IMR-90 (cell line): ENCODE measurements around the gene OSM. TPM values are rescaled to one million over a fixed set of nuclear protein-coding genes. Genes with fewer than 3 reads are reported as not detected.

Experiments
- ATAC-seq: fragments of 200-7000 bp; cut with Tn5 transposase; 2 replicates; pipeline ENCODE4 v1.9.1; 2020; ENCODE audit warnings: low read depth, mild to moderate bottlenecking, moderate library complexity
- BruUV-seq: library from RNA; stranded (reverse); fragments of 400-500 nt; replicated peaks from 2 replicates; lab custom pipeline; 2021; lab: Mats Ljungman, UMichigan
- CTCF ChIA-PET: fragments of 300-600 bp; formaldehyde crosslinking; extraction: SDS; loops from one replicate; lab custom pipeline; 2021; ENCODE audit warnings: antibody characterized with exemption; lab: Yijun Ruan, JAX
- POLR2A ChIA-PET: fragments of 300-600 bp; sonication (Branson Sonifier 250); formaldehyde crosslinking; loops from one replicate; lab custom pipeline; 2022; ENCODE audit warnings: antibody characterized with exemption; ENCODE audit not compliant: unreplicated experiment; lab: Charles Lee
- DNase-seq: peaks from one replicate; pipeline ENCODE4 v3.0.0; 2013
- H2AFZ ChIP-seq: replicated peaks from 2 replicates; pipeline ENCODE3; 2013; ENCODE audit warnings: low read length, mild to moderate bottlenecking; ENCODE audit not compliant: poor library complexity
- H2AK5ac ChIP-seq: 2 replicates; pipeline ENCODE4 v1.6.1; 2013; ENCODE audit warnings: low read depth, low read length, inconsistent platforms
- H2AK9ac ChIP-seq: replicated peaks from 2 replicates; pipeline ENCODE3; 2013; ENCODE audit warnings: mild to moderate bottlenecking, low read depth, low read length, moderate library complexity; ENCODE audit not compliant: poor library complexity
- H2BK120ac ChIP-seq: 2 replicates; pipeline ENCODE4 v1.6.1; 2013; ENCODE audit warnings: low read depth, low read length, inconsistent platforms
- H2BK15ac ChIP-seq: 3 replicates; pipeline ENCODE4 v1.6.1; 2013; ENCODE audit warnings: low read depth, low read length, inconsistent platforms
- H2BK20ac ChIP-seq: 2 replicates; pipeline ENCODE4 v1.6.1; 2013; ENCODE audit warnings: low read depth, mild to moderate bottlenecking, inconsistent platforms, low read length, moderate library complexity
- H2BK5ac ChIP-seq: 2 replicates; pipeline ENCODE4 v1.6.1; 2013; ENCODE audit warnings: mild to moderate bottlenecking, low read depth, low read length, inconsistent platforms; ENCODE audit not compliant: poor library complexity, severe bottlenecking
- H3K14ac ChIP-seq: replicated peaks from 2 replicates; pipeline ENCODE4 v1.6.1; 2013; ENCODE audit warnings: low read depth, low read length, inconsistent platforms
- H3K18ac ChIP-seq: 2 replicates; pipeline ENCODE4 v1.6.1; 2013; ENCODE audit warnings: low read depth, low read length, control low read depth
- H3K23ac ChIP-seq: 2 replicates; pipeline ENCODE4 v1.6.1; 2013; ENCODE audit warnings: low read depth, low read length, inconsistent platforms
- H3K27ac ChIP-seq: 2 replicates; pipeline ENCODE4 v1.5.1; 2013; ENCODE audit warnings: mild to moderate bottlenecking, control low read depth, low read length; ENCODE audit not compliant: insufficient read depth
- H3K27me3 ChIP-seq: 2 replicates; pipeline ENCODE4 v1.6.1; 2013; ENCODE audit warnings: low read length; ENCODE audit not compliant: control insufficient read depth, insufficient read depth
- H3K36me3 ChIP-seq: 2 replicates; pipeline ENCODE4 v1.6.1; 2013; ENCODE audit warnings: low read length, mixed read lengths; ENCODE audit not compliant: control insufficient read depth, insufficient read depth
- H3K4ac ChIP-seq: 2 replicates; pipeline ENCODE4 v1.6.1; 2013; ENCODE audit warnings: low read depth, low read length, inconsistent platforms
- H3K4me1 ChIP-seq: 2 replicates; pipeline ENCODE4 v1.6.1; 2013; ENCODE audit warnings: low read length, mixed read lengths; ENCODE audit not compliant: control insufficient read depth, insufficient read depth
- H3K4me2 ChIP-seq: 2 replicates; pipeline ENCODE4 v1.6.1; 2013; ENCODE audit warnings: low read depth, mild to moderate bottlenecking, control low read depth, low read length, moderate library complexity
- H3K4me3 ChIP-seq: 2 replicates; pipeline ENCODE4 v1.5.1; 2013; ENCODE audit warnings: low read depth, mild to moderate bottlenecking, control low read depth, low read length, moderate library complexity; ENCODE audit not compliant: insufficient read depth
- H3K56ac ChIP-seq: 2 replicates; pipeline ENCODE4 v1.6.1; 2013; ENCODE audit warnings: low read length, inconsistent platforms; ENCODE audit not compliant: insufficient read depth; ENCODE audit errors: extremely low read depth
- H3K79me1 ChIP-seq, 2 experiments: 2 replicates each; pipeline ENCODE4 v1.6.1; 2013; ENCODE audit warnings: low read length in 2 of 2, inconsistent platforms in 1 of 2, low read depth in 1 of 2
- H3K9ac ChIP-seq: 2 replicates; pipeline ENCODE4 v1.6.1; 2013; ENCODE audit warnings: low read depth, low read length, control low read depth
- H3K9me1 ChIP-seq: 2 replicates; pipeline ENCODE4 v1.6.1; 2013; ENCODE audit warnings: low read length, inconsistent platforms; ENCODE audit not compliant: insufficient read depth
- H3K9me3 ChIP-seq: 2 replicates; pipeline ENCODE4 v1.6.1; 2013; ENCODE audit warnings: low read length; ENCODE audit not compliant: control insufficient read depth, insufficient read depth
- H4K20me1 ChIP-seq: 2 replicates; pipeline ENCODE4 v1.6.1; 2013; ENCODE audit warnings: low read length, inconsistent platforms; ENCODE audit not compliant: insufficient read depth
- H4K5ac ChIP-seq: 2 replicates; pipeline ENCODE4 v1.6.1; 2013; ENCODE audit warnings: mild to moderate bottlenecking, low read depth, low read length, control low read depth
- H4K8ac ChIP-seq, 2 experiments: 2 replicates each; pipeline ENCODE4 v1.6.1; 2013; ENCODE audit warnings: low read depth in 2 of 2, low read length in 2 of 2, control low read depth in 1 of 2, inconsistent platforms in 1 of 2
- H4K91ac ChIP-seq: 2 replicates; pipeline ENCODE4 v1.6.1; 2013; ENCODE audit warnings: low read depth, low read length, inconsistent platforms; ENCODE audit not compliant: insufficient read depth
- MAZ ChIP-seq: IDR thresholded peaks from 2 replicates; pipeline ENCODE4 v1.6.1; 2012; ENCODE audit warnings: low read depth, mild to moderate bottlenecking, low read length, improper control_type of control experiment, moderate library complexity, borderline replicate concordance
- RAD21 ChIP-seq: IDR thresholded peaks from 2 replicates; pipeline ENCODE4 v1.6.1; 2012; ENCODE audit warnings: low read length, improper control_type of control experiment
- WGBS, 2 experiments: methylation state at CpG; one replicate each; pipeline versions ENCODE4 v1.1.5 to v1.1.7; 2013; ENCODE audit warnings: missing lambda C conversion rate in 2 of 2; ENCODE audit not compliant: insufficient read length in 1 of 2; ENCODE audit errors: extremely low coverage in 2 of 2; 5-methylcytosine and 5-hydroxymethylcytosine counted together
- dilution Hi-C: fragments of 300-500 bp; cut with HindIII; formaldehyde crosslinking; loops from one replicate; pipeline ENCODE4 v1.14.3; 2018; ENCODE audit warnings: low sequenced_read_pairs; ENCODE audit not compliant: unreplicated experiment
- in situ Hi-C: fragments of 300-500 bp; cut with MboI; formaldehyde crosslinking; loops from 3 replicates; pipeline ENCODE4 v1.14.3; 2019; ENCODE audit warnings: low sequenced_read_pairs, inconsistent platforms, mixed read lengths
- intact Hi-C: fragments of 100-400 bp; cut with micrococcal nuclease; formaldehyde crosslinking; loops from 2 replicates; pipeline ENCODE4 v1.10.0; 2022
- polyA plus RNA-seq, 3 experiments: library from polyadenylated mRNA; depleted of rRNA; stranded (reverse); fragments of >200 nt; gene quantifications; 2 replicates each; pipeline ENCODE4 v1.2.3, GENCODE V29; 2012; ENCODE audit warnings: low replicate concordance in 1 of 3
- total RNA-seq: library from RNA; depleted of rRNA; stranded (reverse); fragments of >200 nt; gene quantifications from 2 replicates; pipeline ENCODE4 v1.2.3, GENCODE V29; 2012
- TF ChIP-seq, protein P1 (sequence below): fragments of 150-350 bp; IDR thresholded peaks from 2 replicates; pipeline ENCODE4 v1.6.1; 2016; ENCODE audit warnings: low read depth, mild to moderate bottlenecking, low read length, moderate library complexity, borderline replicate concordance

Gene OSM
- total and polyA plus RNA-seq, 2 of the 4 experiments (the other 2 are of a cell fraction) = not detected

GRCh38 chr22:30293026-30293425, 26.4 kb upstream of the OSM start:
- intact Hi-C loops (no loop called here), dilution Hi-C loops (no loop called here), in situ Hi-C loops (no loop called here)
- no peak overlapping the region for H3K4ac ChIP-seq
- H3K23ac ChIP-seq = no peak overlapping the region
- whole genome bisulfite sequencing, 2 experiments = 89% methylated on average over 3 of the region's 7 CpGs; no CpG with 5 or more reads in 1 of the 2 experiments
- TF ChIP-seq RAD21 (no peak), MAZ (no peak)
- TF ChIP-seq, protein P1, sequence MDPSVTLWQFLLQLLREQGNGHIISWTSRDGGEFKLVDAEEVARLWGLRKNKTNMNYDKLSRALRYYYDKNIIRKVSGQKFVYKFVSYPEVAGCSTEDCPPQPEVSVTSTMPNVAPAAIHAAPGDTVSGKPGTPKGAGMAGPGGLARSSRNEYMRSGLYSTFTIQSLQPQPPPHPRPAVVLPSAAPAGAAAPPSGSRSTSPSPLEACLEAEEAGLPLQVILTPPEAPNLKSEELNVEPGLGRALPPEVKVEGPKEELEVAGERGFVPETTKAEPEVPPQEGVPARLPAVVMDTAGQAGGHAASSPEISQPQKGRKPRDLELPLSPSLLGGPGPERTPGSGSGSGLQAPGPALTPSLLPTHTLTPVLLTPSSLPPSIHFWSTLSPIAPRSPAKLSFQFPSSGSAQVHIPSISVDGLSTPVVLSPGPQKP = no peak
- H4K91ac ChIP-seq = no peak overlapping the region
- no peak overlapping the region for H3K27ac ChIP-seq
- ChIA-PET POLR2A (no interaction called here), CTCF (no interaction called here)
- peaks cover 6% of the 10 kb centered on the region for H3K9me1 ChIP-seq
- no peak overlapping the region for H3K56ac ChIP-seq
- peaks cover 20% of the 10 kb centered on the region; the same call in 1 of the 2 replicates for H3K4me1 ChIP-seq
- H3K9ac ChIP-seq = no peak overlapping the region
- no peak overlapping the region for H2AK9ac ChIP-seq
- H4K8ac ChIP-seq = no peak overlapping the region
- no peak overlapping the region for H3K4me3 ChIP-seq
- H3K79me1 ChIP-seq = peaks cover 4 to 9% of the 10 kb centered on the region in 2 experiments
- H3K27me3 ChIP-seq = no peaks in the 10 kb centered on the region
- H2BK15ac ChIP-seq = no peak overlapping the region
- no peak overlapping the region for H3K18ac ChIP-seq
- no peak overlapping the region for H2BK120ac ChIP-seq
- H2BK20ac ChIP-seq = no peak overlapping the region
- BruUV-seq = no TSS peak
- H2AFZ ChIP-seq = no peak overlapping the region
- no peak overlapping the region for H3K4me2 ChIP-seq
- no peak for DNase-seq
- H4K5ac ChIP-seq = no peak overlapping the region
- ATAC-seq = no peak
- no peak overlapping the region for H2AK5ac ChIP-seq
- no peaks in the 10 kb centered on the region for H3K9me3 ChIP-seq
- H4K20me1 ChIP-seq = peaks cover 31% of the 10 kb centered on the region
- H2BK5ac ChIP-seq = no peak overlapping the region
- no peak overlapping the region for H3K14ac ChIP-seq
- peaks cover 61% of the 10 kb centered on the region for H3K36me3 ChIP-seq
